GM12878 (cell line): ENCODE results near the gene STEAP3.

Experiments used
- BRCA1 ChIP-seq: IDR thresholded peaks from 2 replicates; pipeline ENCODE4 v1.6.1; 2011; ENCODE audit warnings: low read depth, low read length, improper control_type of control experiment
- CEBPB ChIP-seq, 2 experiments: fragments of 150-350 bp in 1 of 2; IDR thresholded peaks; 2 replicates each; pipeline ENCODE4 v1.6.1; 2012 to 2014; ENCODE audit warnings: low read depth in 2 of 2, low read length in 2 of 2, borderline replicate concordance in 1 of 2, inconsistent platforms in 1 of 2
- CHD2 ChIP-seq: IDR thresholded peaks from 2 replicates; pipeline ENCODE4 v1.6.1; 2011; ENCODE audit warnings: low read depth, low read length, improper control_type of control experiment, borderline replicate concordance
- EZH2 ChIP-seq: IDR thresholded peaks from 2 replicates; pipeline ENCODE4 v1.6.1; 2012; ENCODE audit warnings: low read depth, mild to moderate bottlenecking, control low read depth, inconsistent platforms, low read length, borderline replicate concordance; ENCODE audit not compliant: control insufficient read depth
- FOXK2 ChIP-seq: fragments of 450-650 bp; IDR thresholded peaks from 2 replicates; pipeline ENCODE4 v1.6.1; 2017; ENCODE audit warnings: mild to moderate bottlenecking, moderate library complexity
- POLR2A ChIP-seq: IDR thresholded peaks from 2 replicates; pipeline ENCODE4 v1.6.1; 2011; ENCODE audit warnings: low read depth, mild to moderate bottlenecking, low read length
- POLR2AphosphoS5 ChIP-seq: IDR thresholded peaks from 2 replicates; pipeline ENCODE4 v1.6.1; 2011; ENCODE audit warnings: mild to moderate bottlenecking, low read length, inconsistent platforms
- STAT1 ChIP-seq: fragments of 450-650 bp; conservative IDR thresholded peaks from 2 replicates; pipeline ENCODE4 v1.6.1; 2014; ENCODE audit warnings: antibody characterized with exemption, mild to moderate bottlenecking
- TARDBP ChIP-seq: IDR thresholded peaks from 2 replicates; pipeline ENCODE4 v1.6.1; 2016; ENCODE audit warnings: borderline replicate concordance
- TF ChIP-seq, protein P1 (sequence below): IDR thresholded peaks from 2 replicates; pipeline ENCODE4 v1.6.1; 2012; ENCODE audit warnings: mild to moderate bottlenecking, low read depth, low read length
- TF ChIP-seq, protein P2 (sequence below): fragments of 450-650 bp; IDR thresholded peaks from 2 replicates; pipeline ENCODE4 v1.6.1; 2017; ENCODE audit warnings: mild to moderate bottlenecking
- TF ChIP-seq, protein P3 (sequence below), 3 experiments: IDR thresholded peaks in 2 of 3; conservative IDR thresholded peaks in 1 of 3; 2 replicates each; pipeline ENCODE4 v1.5.1; 2011; ENCODE audit warnings: low read depth in 3 of 3, low read length in 3 of 3, mild to moderate bottlenecking in 3 of 3, control low read depth in 2 of 3, moderate library complexity in 2 of 3, inconsistent platforms in 1 of 3, mixed read lengths in 1 of 3; ENCODE audit not compliant: control insufficient read depth in 2 of 3, insufficient read depth in 1 of 3; ENCODE audit errors: extremely low read depth in 1 of 3
- TF ChIP-seq, protein P4 (sequence below): IDR thresholded peaks from 2 replicates; pipeline ENCODE4 v1.6.1; 2011; ENCODE audit warnings: low read depth, low read length, improper control_type of control experiment, borderline replicate concordance

DNA sequence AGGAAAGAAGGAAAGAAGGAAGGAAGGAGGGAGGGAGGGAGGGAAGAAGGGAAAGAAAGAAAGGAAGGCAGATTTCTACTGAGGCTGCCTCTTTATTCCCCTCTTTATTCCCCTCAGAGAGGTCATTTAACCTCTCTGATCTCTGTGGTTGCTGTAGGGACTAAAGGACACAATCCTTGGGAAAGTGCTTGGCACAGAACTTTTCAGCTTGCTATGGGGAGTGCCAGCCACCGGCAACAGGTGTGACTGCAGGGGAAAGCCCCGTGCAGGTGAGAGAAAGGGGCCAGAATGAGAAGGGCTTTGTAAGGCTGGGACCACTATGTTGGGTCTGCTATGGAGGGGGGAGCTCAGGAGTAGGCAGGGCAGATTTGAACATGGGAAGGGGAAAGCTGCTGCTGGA, 27.7 kb upstream of the STEAP3 start:
- TF ChIP-seq BRCA1 (no peak), EZH2 (no peak), POLR2A (no peak), CEBPB (IDR thresholded peaks at IDR 0.05; ENCODE audit: borderline replicate concordance in 1 of 2, low read depth in 2 of 2, low read length in 2 of 2) (no peak), POLR2AphosphoS5 (no peak), STAT1 (no peak), CHD2 (no peak), TARDBP (no peak), FOXK2 (no peak)
- TF ChIP-seq, protein P1, sequence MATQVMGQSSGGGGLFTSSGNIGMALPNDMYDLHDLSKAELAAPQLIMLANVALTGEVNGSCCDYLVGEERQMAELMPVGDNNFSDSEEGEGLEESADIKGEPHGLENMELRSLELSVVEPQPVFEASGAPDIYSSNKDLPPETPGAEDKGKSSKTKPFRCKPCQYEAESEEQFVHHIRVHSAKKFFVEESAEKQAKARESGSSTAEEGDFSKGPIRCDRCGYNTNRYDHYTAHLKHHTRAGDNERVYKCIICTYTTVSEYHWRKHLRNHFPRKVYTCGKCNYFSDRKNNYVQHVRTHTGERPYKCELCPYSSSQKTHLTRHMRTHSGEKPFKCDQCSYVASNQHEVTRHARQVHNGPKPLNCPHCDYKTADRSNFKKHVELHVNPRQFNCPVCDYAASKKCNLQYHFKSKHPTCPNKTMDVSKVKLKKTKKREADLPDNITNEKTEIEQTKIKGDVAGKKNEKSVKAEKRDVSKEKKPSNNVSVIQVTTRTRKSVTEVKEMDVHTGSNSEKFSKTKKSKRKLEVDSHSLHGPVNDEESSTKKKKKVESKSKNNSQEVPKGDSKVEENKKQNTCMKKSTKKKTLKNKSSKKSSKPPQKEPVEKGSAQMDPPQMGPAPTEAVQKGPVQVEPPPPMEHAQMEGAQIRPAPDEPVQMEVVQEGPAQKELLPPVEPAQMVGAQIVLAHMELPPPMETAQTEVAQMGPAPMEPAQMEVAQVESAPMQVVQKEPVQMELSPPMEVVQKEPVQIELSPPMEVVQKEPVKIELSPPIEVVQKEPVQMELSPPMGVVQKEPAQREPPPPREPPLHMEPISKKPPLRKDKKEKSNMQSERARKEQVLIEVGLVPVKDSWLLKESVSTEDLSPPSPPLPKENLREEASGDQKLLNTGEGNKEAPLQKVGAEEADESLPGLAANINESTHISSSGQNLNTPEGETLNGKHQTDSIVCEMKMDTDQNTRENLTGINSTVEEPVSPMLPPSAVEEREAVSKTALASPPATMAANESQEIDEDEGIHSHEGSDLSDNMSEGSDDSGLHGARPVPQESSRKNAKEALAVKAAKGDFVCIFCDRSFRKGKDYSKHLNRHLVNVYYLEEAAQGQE: no peak
- TF ChIP-seq, protein P2, sequence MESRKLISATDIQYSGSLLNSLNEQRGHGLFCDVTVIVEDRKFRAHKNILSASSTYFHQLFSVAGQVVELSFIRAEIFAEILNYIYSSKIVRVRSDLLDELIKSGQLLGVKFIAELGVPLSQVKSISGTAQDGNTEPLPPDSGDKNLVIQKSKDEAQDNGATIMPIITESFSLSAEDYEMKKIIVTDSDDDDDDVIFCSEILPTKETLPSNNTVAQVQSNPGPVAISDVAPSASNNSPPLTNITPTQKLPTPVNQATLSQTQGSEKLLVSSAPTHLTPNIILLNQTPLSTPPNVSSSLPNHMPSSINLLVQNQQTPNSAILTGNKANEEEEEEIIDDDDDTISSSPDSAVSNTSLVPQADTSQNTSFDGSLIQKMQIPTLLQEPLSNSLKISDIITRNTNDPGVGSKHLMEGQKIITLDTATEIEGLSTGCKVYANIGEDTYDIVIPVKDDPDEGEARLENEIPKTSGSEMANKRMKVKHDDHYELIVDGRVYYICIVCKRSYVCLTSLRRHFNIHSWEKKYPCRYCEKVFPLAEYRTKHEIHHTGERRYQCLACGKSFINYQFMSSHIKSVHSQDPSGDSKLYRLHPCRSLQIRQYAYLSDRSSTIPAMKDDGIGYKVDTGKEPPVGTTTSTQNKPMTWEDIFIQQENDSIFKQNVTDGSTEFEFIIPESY: no peak
- TF ChIP-seq, protein P3, sequence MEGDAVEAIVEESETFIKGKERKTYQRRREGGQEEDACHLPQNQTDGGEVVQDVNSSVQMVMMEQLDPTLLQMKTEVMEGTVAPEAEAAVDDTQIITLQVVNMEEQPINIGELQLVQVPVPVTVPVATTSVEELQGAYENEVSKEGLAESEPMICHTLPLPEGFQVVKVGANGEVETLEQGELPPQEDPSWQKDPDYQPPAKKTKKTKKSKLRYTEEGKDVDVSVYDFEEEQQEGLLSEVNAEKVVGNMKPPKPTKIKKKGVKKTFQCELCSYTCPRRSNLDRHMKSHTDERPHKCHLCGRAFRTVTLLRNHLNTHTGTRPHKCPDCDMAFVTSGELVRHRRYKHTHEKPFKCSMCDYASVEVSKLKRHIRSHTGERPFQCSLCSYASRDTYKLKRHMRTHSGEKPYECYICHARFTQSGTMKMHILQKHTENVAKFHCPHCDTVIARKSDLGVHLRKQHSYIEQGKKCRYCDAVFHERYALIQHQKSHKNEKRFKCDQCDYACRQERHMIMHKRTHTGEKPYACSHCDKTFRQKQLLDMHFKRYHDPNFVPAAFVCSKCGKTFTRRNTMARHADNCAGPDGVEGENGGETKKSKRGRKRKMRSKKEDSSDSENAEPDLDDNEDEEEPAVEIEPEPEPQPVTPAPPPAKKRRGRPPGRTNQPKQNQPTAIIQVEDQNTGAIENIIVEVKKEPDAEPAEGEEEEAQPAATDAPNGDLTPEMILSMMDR (IDR thresholded peaks at IDR 0.05 in 2 of 3, conservative IDR thresholded peaks at IDR 0.05 in 1 of 3; ENCODE audit: control insufficient read depth in 2 of 3, extremely low read depth in 1 of 3, insufficient read depth in 1 of 3, low read depth in 3 of 3, low read length in 3 of 3): no peak
- TF ChIP-seq, protein P4, sequence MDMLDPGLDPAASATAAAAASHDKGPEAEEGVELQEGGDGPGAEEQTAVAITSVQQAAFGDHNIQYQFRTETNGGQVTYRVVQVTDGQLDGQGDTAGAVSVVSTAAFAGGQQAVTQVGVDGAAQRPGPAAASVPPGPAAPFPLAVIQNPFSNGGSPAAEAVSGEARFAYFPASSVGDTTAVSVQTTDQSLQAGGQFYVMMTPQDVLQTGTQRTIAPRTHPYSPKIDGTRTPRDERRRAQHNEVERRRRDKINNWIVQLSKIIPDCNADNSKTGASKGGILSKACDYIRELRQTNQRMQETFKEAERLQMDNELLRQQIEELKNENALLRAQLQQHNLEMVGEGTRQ: no peak
